AG09319 (cell line): ENCODE results near the gene DPP9.

Experiments
- DNase-seq: peaks from one replicate; pipeline ENCODE4 v3.0.0-alpha.2; 2010; ENCODE audit warnings: low read depth; ENCODE audit errors: extremely low read depth
- TF ChIP-seq, protein P1 (sequence below): IDR thresholded peaks from 2 replicates; pipeline ENCODE4 v1.5.1; 2011; ENCODE audit warnings: low read depth, mild to moderate bottlenecking, inconsistent platforms, low read length, moderate library complexity

DPP9 gene

DNA sequence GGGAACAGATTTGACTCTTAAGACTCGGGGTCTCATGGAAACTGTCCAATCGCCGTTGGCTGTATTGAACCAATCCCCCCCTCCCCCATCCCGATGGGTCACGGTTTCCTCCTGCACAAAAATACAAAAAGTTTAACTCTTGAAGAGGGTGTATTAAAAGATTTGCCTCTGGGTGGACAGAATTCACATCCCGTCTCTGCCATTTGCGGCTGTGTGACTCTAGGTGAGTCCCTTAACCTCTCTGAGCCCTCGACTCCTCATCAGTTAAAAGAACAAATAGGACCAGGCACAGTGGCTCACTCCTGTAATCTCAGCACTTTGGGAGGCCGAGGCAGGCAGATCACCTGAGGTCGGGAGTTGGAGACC, 36.6 kb upstream of the DPP9 start:
- TF ChIP-seq, protein P1, sequence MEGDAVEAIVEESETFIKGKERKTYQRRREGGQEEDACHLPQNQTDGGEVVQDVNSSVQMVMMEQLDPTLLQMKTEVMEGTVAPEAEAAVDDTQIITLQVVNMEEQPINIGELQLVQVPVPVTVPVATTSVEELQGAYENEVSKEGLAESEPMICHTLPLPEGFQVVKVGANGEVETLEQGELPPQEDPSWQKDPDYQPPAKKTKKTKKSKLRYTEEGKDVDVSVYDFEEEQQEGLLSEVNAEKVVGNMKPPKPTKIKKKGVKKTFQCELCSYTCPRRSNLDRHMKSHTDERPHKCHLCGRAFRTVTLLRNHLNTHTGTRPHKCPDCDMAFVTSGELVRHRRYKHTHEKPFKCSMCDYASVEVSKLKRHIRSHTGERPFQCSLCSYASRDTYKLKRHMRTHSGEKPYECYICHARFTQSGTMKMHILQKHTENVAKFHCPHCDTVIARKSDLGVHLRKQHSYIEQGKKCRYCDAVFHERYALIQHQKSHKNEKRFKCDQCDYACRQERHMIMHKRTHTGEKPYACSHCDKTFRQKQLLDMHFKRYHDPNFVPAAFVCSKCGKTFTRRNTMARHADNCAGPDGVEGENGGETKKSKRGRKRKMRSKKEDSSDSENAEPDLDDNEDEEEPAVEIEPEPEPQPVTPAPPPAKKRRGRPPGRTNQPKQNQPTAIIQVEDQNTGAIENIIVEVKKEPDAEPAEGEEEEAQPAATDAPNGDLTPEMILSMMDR: no peak

DNA sequence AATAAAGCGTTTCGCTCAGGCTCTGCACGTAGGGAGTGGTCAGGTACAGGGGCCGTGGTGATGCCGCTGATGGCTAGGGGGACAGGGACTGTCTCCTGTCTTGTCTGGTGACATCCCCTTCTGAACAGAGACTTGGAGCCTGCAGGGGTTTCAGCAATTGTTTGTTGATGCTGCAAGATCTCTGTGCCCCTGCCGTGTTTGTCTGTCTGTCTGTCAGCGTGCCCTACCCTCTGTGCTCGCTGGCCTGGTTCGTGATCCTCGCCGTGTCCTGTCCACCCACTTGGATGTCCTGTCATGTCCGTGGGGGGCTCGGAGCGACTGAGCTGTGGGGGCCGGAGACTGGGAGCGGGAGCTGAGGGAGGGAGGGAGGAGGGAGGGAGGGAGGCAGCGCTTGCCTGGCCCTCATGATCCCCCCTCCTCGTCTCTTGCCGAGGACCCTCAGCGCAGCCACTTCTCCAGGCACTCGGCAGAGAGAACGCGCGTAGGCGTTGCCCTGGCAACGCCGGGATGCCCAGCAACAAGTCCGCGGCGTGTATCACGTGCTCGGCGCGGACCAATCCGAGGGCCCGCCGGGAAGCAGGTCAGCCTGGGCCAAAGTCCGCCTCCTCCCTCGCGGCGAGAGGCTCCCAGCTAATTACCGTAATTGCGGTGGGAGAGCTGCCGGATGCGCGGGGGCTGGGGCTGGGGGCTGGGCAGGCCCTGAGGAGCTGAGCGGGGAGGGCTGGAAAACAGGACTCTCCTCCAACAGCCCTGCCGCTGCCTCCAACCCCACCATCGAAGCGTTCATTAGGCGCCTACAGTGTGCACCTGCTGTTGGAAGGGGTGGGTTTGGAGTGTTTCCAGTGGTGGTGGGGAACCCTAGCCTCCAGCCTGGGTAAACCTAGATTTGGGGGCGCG, 36.0 kb upstream of the DPP9 start:
- peak; percentile 61 for DNase-seq
- TF ChIP-seq, protein P1: no peak

More for the DNA sequence above, 36.6 kb upstream of the DPP9 start:
- no peak for DNase-seq

DNA sequence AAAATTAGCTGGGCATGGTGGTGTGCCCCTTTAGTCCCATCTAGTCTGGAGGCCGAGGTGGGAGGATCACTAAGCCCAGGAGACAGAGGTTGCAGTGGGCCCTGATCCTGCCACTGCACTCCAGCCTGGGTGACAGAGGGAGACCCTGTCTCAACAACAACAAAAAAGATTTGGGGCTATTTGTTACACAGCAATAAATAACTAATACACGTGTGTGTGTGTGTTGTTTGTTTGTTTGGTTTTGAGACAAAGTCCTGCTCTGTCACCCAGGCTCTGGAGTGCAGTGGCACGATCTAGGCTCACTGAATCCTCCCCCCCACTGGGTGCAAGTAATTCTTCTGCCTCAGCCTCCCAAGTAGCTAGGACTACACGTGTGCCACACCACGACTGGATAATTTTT, 35.0 kb upstream of the DPP9 start:
- DNase-seq: no peak
- TF ChIP-seq, protein P1: no peak

DNA sequence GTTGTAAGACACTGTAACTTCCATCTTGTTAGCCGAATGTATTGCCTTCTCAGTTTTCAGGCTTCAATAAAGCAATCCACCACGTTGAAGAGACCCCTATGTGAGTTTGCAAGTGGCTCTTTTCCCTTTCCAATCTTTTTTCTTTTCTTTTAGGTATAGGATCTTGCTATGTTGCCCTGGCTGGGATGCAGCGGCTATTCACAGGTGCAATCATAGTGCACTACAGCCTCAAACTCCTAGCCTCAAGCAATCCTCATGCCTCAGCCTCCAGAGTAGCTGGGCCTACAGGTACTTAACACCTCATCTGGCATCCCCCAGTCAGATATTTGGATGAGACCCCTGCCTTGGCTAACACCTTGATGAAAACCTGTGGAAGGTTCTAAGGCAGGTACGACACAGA, 34.4 kb upstream of the DPP9 start:
- TF ChIP-seq, protein P1: no peak
- no peak for DNase-seq

DNA sequence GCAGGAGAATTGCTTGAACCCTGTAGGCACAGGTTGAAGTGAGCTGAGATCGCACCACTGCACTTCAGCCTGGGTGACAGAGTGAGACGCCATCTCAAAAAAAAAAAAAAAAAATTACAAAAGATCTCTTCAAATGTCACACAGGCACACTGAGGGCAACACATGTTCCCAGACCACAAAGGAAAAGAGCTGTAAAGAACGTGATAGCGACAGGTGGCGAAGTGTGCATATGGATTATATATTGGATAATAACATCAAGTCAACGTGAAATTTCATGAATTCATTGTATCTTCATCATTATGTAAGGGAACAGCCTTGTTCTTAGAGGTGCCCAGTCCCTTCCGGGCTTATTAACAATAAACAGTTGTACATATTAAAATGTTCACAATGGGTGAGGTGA, 31.8 kb upstream of the DPP9 start:
- TF ChIP-seq, protein P1: no peak
- DNase-seq: no peak

DNA sequence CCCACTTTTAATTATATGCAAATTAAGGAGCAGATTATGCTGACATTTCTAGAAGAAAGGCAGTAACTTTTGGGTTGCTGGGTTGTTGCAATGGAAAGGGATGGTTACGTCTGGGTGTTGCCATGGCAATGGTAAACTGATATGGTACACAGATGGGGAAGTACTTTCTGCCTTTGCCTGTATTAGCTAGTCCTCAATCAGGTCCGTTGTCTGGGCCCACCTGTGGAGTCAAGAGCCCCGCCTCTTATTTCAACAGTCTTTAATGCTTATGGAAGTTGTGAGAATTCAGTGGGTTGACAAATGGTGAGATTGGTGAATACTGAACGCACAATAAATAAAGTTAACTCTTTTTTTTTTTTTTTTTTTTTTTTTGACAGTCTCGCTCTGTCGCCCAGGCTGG, 30.6 kb upstream of the DPP9 start:
- TF ChIP-seq, protein P1: no peak
- peak; percentile 8 for DNase-seq

DNA sequence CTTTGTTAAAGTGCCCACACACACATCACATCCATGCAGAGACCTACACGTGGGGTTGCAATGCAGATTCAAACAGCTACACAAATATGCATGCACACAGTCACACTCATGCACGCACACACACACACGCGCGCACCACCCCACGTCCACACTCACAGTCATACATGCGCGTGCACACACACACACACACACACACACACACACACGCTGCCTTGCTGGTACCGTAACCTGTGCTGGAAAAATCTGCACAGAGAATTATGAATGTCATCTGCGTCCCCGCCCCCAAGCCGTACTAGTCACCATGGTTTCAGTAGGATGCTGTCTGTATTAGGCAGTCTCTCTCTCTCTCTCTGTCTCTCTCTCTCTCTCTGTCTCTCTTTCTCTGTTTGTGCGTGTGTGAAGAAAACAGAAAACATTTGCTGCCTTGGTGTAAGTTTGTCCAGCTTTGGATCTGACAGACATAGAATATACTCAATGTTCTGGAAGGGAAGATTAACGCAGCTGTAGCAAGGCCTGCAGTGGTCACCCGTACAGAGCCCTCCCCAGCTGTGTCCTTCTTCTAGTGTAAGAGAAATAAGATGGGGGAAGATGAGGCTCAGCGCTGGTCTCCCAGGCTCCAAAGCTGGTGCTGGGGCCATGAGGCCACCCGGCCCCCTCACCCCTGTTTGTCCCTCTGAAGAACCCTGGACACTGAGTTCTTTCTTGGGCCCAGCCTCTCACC, 26.4 kb upstream of the DPP9 start:
- DNase-seq: no peak

More for the DNA sequence above, 26.4 kb upstream of the DPP9 start:
- TF ChIP-seq, protein P1: no peak
